ENCODE results near the gene KLHL22. TPM values are rescaled to one million over a fixed set of nuclear protein-coding genes. Genes with fewer than 3 reads are reported as not detected.
A peak's percentile ranks its signal among the peaks of the same experiment; 100 is the strongest.

Gene KLHL22
- total and polyA plus RNA-seq, 2 of the 13 experiments (the other 11 are each of a cell fraction or from before 2014, with no cell fraction given) = 10.9 to 14.8 TPM

- no peak for TF ChIP-seq REST (IDR thresholded peaks at IDR 0.05; ENCODE audit: borderline replicate concordance in 1 of 2, low read depth in 1 of 2, low read length in 2 of 2)
- peak; percentile 49; the same call in 1 of the 2 replicates for TF ChIP-seq DPF2 (CRISPR knock-in tag; IDR thresholded peaks at IDR 0.05; ENCODE audit: borderline replicate concordance, low read depth)
- TF ChIP-seq AKAP8 (CRISPR knock-in tag; IDR thresholded peaks at IDR 0.05) = 0 out of 2 replicates have a peak, but pooled peaks have one; percentile 26
- TF ChIP-seq ZNF850 (CRISPR knock-in tag; conservative IDR thresholded peaks at IDR 0.05) = no peak
- peak; percentile 69 for TF ChIP-seq GATAD1 (CRISPR knock-in tag; IDR thresholded peaks at IDR 0.05)
- 0 out of 2 replicates have a peak, but pooled peaks have one; percentile 11 for TF ChIP-seq NR1H2 (CRISPR knock-in tag; IDR thresholded peaks at IDR 0.05; ENCODE audit: borderline replicate concordance, low read depth)
- TF ChIP-seq ELF3 (CRISPR knock-in tag; IDR thresholded peaks at IDR 0.05) = no peak
- peak; percentile 39; the same call in 1 of the 2 replicates for TF ChIP-seq THRA (CRISPR knock-in tag; IDR thresholded peaks at IDR 0.05; ENCODE audit: borderline replicate concordance)
- no peak for TF ChIP-seq AKNA (CRISPR knock-in tag; IDR thresholded peaks at IDR 0.05; ENCODE audit: borderline replicate concordance)
- TF ChIP-seq ZNF687 (CRISPR knock-in tag; IDR thresholded peaks at IDR 0.05) = peak; percentile 82
These were observed 476 bp upstream of the KLHL22 start (continued) for GRCh38 chr22:20495861-20496681.

Measured in HepG2 (cell line).